Chondrocyte (in vitro differentiated cells): ENCODE results near the gene RBPJ. TPM values are rescaled to one million over a fixed set of nuclear protein-coding genes. Genes with fewer than 3 reads are reported as not detected.

Source experiments
- DNase-seq: peaks from one replicate; pipeline ENCODE4 v3.0.0; 2021; ENCODE audit warnings: mixed read lengths, low spot score
- H3K27ac Mint-ChIP-seq: one replicate; pipeline ENCODE4 v1.8.0; 2021; ENCODE audit warnings: mild to moderate bottlenecking, moderate library complexity, mixed read lengths; ENCODE audit not compliant: unreplicated experiment
- H3K27me3 Mint-ChIP-seq: 2 replicates; pipeline ENCODE4 v1.8.0; 2021; ENCODE audit warnings: low read depth, mixed read lengths
- H3K36me3 Mint-ChIP-seq: 2 replicates; pipeline ENCODE4 v1.8.0; 2021; ENCODE audit warnings: low read depth, mixed read lengths
- H3K4me1 Mint-ChIP-seq: 2 replicates; pipeline ENCODE4 v1.8.0; 2021; ENCODE audit warnings: low read depth, mild to moderate bottlenecking, mixed read lengths
- H3K4me3 Mint-ChIP-seq: one replicate; pipeline ENCODE4 v1.8.0; 2021; ENCODE audit warnings: mild to moderate bottlenecking, moderate library complexity, mixed read lengths; ENCODE audit not compliant: unreplicated experiment
- H3K9me3 Mint-ChIP-seq: 2 replicates; pipeline ENCODE4 v1.8.0; 2021; ENCODE audit warnings: low read depth, mixed read lengths
- total RNA-seq: library from RNA; stranded (reverse); gene quantifications from 3 replicates; pipeline ENCODE4 v1.2.1, GENCODE V29; 2021
- TF ChIP-seq, protein P1 (sequence below): fragments of 200-600 bp; sonication (generic); IDR thresholded peaks from 2 replicates; pipeline ENCODE4 v1.5.0; 2021; ENCODE audit warnings: antibody characterized with exemption, mild to moderate bottlenecking, moderate library complexity

RBPJ gene
- total RNA-seq, 1 donor from 2014 or later: 58.5 TPM

DNA sequence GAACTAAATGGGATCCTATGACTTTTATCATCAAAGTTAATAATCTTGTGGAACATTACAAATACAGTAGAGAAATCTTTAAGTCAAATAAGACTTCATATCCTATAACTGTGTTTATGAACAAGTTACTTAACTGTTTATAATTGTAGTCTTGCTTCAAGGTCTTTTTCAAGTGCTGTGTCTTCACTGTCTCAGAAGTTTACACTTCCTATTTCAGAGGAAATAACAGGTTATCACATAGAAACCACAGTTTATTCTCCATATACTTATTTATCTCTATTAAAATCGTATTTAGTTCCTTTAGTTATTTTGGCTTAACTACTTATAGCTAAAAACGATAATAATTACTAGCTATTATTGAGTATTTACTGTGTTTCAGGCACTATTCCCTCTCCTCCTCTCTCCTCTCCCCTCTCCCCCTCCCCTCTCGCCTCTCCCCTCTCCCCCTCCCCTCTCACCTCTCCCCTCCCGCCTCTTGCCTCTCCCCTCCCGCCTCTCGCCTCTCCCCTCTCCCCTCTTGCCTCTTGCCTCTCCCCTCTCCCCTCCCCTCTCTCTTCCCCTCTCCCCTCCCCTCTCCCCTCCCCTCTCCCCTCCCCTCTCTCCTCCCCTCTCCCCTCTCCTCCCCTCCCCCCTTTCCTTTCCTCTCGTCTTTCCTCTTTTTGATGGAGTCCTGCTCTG lies 63.7 kb downstream of the RBPJ start:
- H3K4me1 Mint-ChIP-seq: peaks cover 13% of the 10 kb centered on the region
- H3K27me3 Mint-ChIP-seq: no peaks in the 10 kb centered on the region
- no peak overlapping the region for H3K27ac Mint-ChIP-seq
- peaks cover 15% of the 10 kb centered on the region for H3K36me3 Mint-ChIP-seq
- TF ChIP-seq, protein P1, sequence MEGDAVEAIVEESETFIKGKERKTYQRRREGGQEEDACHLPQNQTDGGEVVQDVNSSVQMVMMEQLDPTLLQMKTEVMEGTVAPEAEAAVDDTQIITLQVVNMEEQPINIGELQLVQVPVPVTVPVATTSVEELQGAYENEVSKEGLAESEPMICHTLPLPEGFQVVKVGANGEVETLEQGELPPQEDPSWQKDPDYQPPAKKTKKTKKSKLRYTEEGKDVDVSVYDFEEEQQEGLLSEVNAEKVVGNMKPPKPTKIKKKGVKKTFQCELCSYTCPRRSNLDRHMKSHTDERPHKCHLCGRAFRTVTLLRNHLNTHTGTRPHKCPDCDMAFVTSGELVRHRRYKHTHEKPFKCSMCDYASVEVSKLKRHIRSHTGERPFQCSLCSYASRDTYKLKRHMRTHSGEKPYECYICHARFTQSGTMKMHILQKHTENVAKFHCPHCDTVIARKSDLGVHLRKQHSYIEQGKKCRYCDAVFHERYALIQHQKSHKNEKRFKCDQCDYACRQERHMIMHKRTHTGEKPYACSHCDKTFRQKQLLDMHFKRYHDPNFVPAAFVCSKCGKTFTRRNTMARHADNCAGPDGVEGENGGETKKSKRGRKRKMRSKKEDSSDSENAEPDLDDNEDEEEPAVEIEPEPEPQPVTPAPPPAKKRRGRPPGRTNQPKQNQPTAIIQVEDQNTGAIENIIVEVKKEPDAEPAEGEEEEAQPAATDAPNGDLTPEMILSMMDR: no peak
- peaks cover 11% of the 10 kb centered on the region for H3K9me3 Mint-ChIP-seq
- no peak for DNase-seq
- no peak overlapping the region for H3K4me3 Mint-ChIP-seq

DNA sequence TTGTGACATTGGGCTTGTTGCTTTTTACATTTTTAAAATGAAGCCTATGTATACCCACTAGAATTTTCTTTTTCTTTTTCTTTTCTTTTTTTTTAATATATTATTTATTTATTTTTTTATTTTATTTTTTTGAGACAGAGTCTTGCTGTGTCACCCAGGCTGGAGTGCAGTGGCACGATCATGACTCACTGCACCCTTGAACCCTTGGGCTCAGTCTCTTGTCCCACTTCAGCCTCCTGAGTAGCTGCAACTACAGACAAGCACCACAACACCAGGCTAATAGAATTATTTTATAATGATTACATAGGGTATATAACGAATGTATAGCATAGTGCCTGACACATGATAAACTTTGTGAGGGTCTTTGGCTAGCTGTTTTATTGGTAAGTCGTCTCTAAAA lies 64.9 kb downstream of the RBPJ start:
- no peak overlapping the region for H3K4me3 Mint-ChIP-seq
- DNase-seq: no peak
- no peaks in the 10 kb centered on the region for H3K27me3 Mint-ChIP-seq
- H3K9me3 Mint-ChIP-seq: peaks cover 11% of the 10 kb centered on the region
- no peak overlapping the region for H3K27ac Mint-ChIP-seq
- H3K4me1 Mint-ChIP-seq: peaks cover 13% of the 10 kb centered on the region
- TF ChIP-seq, protein P1: no peak
- H3K36me3 Mint-ChIP-seq: peaks cover 18% of the 10 kb centered on the region

DNA sequence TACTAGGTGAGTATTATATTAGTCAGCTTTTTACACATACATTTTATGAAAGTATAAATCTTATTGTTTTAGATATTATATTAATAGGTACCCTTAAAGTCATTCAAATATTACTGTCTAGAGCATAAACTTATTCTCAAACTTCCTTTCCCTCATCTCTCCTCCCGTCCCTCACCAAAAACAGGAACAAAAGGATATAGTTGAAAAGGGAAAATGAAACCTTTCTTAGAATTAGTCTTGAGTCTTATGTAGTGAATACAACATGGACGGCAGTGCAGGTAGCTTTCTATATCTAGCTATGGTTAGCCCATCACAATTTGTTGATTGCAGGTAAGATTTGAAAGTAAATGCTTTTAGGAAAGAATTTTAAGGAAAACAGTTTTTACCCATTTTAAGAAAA lies 65.6 kb downstream of the RBPJ start:
- DNase-seq: no peak
- H3K36me3 Mint-ChIP-seq: peaks cover 18% of the 10 kb centered on the region
- peaks cover 11% of the 10 kb centered on the region for H3K9me3 Mint-ChIP-seq
- no peaks in the 10 kb centered on the region for H3K27me3 Mint-ChIP-seq
- TF ChIP-seq, protein P1: no peak
- H3K27ac Mint-ChIP-seq: no peak overlapping the region
- H3K4me3 Mint-ChIP-seq: no peak overlapping the region
- H3K4me1 Mint-ChIP-seq: peaks cover 12% of the 10 kb centered on the region

DNA sequence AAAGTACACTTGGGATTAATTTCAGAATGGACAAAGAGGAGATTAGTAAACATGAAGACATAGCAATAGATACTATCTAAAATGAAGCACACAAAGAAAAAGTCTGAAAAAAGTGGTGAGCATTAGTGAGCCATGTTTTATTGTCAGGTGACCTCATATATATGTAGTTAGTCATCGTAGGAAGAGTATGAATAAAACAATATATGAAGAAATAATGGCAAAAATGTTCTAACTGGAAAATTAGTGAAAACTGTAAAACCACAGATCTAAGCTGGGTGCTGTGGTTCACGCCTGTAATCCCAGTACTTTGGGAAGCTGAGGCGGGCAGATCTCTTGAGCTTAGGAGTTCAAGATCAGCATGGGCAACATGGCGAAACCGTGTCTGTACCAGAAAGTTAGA lies 67.9 kb downstream of the RBPJ start:
- peaks cover 18% of the 10 kb centered on the region for H3K36me3 Mint-ChIP-seq
- H3K4me1 Mint-ChIP-seq: peaks cover 10% of the 10 kb centered on the region
- DNase-seq: no peak
- no peak overlapping the region for H3K4me3 Mint-ChIP-seq
- TF ChIP-seq, protein P1: no peak
- peak overlapping the region; percentile 22 for H3K27ac Mint-ChIP-seq
- peaks cover 11% of the 10 kb centered on the region for H3K9me3 Mint-ChIP-seq
- no peaks in the 10 kb centered on the region for H3K27me3 Mint-ChIP-seq

DNA sequence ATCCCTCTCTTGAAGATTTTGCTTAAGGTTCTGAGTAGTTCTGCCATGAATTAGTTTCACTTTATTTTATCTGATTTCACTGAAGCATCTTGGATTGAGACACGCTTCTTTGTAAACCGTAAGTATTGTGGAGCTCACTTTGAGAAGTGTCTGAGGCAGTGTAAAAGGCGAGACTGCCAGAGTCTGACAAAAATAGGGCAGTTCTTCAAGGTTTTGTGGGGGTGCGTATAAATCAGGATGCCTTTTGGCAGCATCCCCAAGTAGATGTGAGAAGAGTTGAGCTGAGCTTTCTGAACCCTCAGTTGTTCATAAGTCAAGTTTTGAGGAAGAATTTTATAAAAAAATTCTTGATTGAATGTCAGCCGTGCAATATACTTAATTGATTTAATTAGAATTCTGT lies 76.3 kb downstream of the RBPJ start:
- TF ChIP-seq, protein P1: no peak
- Mint-ChIP-seq H3K27ac (no peak overlapping the region), H3K36me3 (peaks cover 5% of the 10 kb centered on the region), H3K27me3 (no peaks in the 10 kb centered on the region), H3K9me3 (no peaks in the 10 kb centered on the region), H3K4me3 (no peak overlapping the region), H3K4me1 (peaks cover 3% of the 10 kb centered on the region)
- DNase-seq: no peak
